Ovary (tissue), 3 donors: ENCODE results near the gene ATP10D.

Experiments used
- CTCF ChIP-seq, 3 donors: fragments of 450-650 bp in 2 of 3; fragments of 200-600 bp in 1 of 3; IDR thresholded peaks; one replicate each; pipeline versions ENCODE4 v1.5.1 to v1.8.0; 2016 to 2022; ENCODE audit warnings: antibody characterized with exemption in 3 of 3, mild to moderate bottlenecking in 1 of 3
- EP300 ChIP-seq: sonication (generic); formaldehyde crosslinking; IDR thresholded peaks from one replicate; pipeline ENCODE4 v1.6.1; 2017; ENCODE audit warnings: antibody characterized with exemption
- donor health status: DM: no; HTN: no; CAD: no.

GRCh38 chr4:47566566-47566965 lies 81.5 kb downstream of the ATP10D start:
- TF ChIP-seq EP300 (no peak), CTCF (IDR thresholded peaks at IDR 0.05) (no peak)
